Testis (tissue), 2 donors: ENCODE data around the gene CASP4.

Experiments used
- POLR2A ChIP-seq: fragments of 450-650 bp; IDR thresholded peaks from one replicate; pipeline ENCODE4 v1.6.1; 2017; ENCODE audit warnings: antibody characterized with exemption, mild to moderate bottlenecking, moderate library complexity
- TF ChIP-seq, protein P1 (sequence below), 3 experiments: fragments of 450-650 bp in 2 of 3; fragments of 200-600 bp in 1 of 3; sonication (generic) in 1 of 3; IDR thresholded peaks; one replicate each; pipeline ENCODE4 v1.5.1; 2016 to 2019; ENCODE audit warnings: antibody characterized with exemption in 3 of 3, mild to moderate bottlenecking in 2 of 3, moderate library complexity in 1 of 3

DNA sequence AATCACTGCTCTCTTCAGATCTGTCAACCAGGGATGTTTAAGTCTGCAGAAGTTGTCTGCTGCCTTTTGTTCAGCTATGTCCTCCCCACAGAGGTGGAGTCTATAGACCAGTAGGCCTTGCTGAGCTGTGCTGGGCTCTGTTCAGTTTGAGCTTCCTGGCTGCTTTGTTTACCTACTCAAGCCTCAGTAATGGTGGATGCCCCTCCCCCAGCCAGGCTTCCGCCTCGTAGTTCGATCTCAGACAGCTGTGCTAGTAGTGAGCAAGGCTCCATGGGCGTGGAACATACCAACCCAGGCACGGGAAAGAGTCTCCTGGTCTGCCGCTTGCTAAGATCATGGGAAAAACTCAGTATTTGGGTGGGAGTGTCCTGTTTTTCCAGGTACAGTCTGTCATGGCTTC, 42.5 kb downstream of the CASP4 start:
- no peak for TF ChIP-seq POLR2A
- TF ChIP-seq, protein P1, sequence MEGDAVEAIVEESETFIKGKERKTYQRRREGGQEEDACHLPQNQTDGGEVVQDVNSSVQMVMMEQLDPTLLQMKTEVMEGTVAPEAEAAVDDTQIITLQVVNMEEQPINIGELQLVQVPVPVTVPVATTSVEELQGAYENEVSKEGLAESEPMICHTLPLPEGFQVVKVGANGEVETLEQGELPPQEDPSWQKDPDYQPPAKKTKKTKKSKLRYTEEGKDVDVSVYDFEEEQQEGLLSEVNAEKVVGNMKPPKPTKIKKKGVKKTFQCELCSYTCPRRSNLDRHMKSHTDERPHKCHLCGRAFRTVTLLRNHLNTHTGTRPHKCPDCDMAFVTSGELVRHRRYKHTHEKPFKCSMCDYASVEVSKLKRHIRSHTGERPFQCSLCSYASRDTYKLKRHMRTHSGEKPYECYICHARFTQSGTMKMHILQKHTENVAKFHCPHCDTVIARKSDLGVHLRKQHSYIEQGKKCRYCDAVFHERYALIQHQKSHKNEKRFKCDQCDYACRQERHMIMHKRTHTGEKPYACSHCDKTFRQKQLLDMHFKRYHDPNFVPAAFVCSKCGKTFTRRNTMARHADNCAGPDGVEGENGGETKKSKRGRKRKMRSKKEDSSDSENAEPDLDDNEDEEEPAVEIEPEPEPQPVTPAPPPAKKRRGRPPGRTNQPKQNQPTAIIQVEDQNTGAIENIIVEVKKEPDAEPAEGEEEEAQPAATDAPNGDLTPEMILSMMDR (IDR thresholded peaks at IDR 0.05) = no peak
